ENCODE measurements around the gene IDUA.

- TF ChIP-seq FOXM1 (IDR thresholded peaks at IDR 0.05; ENCODE audit: borderline replicate concordance) (no peak), FOXA1 (IDR thresholded peaks at IDR 0.05) (no peak), ZNF384 (IDR thresholded peaks at IDR 0.05) (no peak), ELF4 (IDR thresholded peaks at IDR 0.05) (no peak), ARNT (IDR thresholded peaks at IDR 0.05) (no peak)
- TF ChIP-seq, protein P1, sequence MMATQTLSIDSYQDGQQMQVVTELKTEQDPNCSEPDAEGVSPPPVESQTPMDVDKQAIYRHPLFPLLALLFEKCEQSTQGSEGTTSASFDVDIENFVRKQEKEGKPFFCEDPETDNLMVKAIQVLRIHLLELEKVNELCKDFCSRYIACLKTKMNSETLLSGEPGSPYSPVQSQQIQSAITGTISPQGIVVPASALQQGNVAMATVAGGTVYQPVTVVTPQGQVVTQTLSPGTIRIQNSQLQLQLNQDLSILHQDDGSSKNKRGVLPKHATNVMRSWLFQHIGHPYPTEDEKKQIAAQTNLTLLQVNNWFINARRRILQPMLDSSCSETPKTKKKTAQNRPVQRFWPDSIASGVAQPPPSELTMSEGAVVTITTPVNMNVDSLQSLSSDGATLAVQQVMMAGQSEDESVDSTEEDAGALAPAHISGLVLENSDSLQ (IDR thresholded peaks at IDR 0.05): no peak
Measured at GRCh38 chr4:1041147-1041935, 54.5 kb downstream of the IDUA start.
